CD1c-positive myeloid dendritic cell (primary cell): ENCODE measurements around the gene HOXC5.
A peak's percentile ranks its signal among the peaks of the same experiment; 100 is the strongest.

Experiments
- DNase-seq: peaks from one replicate; pipeline ENCODE4 v3.0.0-alpha.2; 2016; ENCODE audit errors: extremely low spot score

The HOXC5 gene

DNA sequence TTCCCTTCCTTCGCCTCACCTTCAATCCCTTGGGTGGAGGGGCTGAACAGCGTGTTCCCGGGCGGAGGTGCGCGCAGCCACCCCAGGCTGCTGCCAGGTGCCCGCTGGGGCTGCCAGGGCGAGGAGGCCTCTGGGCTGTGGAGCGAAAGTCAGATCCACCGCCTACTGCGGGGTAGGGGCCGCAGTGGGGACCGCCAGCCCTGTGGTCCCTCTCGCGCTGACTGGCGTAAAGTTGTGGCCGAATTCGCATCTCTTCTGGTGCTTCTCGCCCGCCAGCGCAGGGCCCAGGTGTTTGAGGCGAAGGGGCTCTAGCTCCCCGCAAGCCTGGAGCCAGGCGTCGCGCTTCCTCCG, 13.9 kb downstream of the HOXC5 start:
- no peak for DNase-seq

DNA sequence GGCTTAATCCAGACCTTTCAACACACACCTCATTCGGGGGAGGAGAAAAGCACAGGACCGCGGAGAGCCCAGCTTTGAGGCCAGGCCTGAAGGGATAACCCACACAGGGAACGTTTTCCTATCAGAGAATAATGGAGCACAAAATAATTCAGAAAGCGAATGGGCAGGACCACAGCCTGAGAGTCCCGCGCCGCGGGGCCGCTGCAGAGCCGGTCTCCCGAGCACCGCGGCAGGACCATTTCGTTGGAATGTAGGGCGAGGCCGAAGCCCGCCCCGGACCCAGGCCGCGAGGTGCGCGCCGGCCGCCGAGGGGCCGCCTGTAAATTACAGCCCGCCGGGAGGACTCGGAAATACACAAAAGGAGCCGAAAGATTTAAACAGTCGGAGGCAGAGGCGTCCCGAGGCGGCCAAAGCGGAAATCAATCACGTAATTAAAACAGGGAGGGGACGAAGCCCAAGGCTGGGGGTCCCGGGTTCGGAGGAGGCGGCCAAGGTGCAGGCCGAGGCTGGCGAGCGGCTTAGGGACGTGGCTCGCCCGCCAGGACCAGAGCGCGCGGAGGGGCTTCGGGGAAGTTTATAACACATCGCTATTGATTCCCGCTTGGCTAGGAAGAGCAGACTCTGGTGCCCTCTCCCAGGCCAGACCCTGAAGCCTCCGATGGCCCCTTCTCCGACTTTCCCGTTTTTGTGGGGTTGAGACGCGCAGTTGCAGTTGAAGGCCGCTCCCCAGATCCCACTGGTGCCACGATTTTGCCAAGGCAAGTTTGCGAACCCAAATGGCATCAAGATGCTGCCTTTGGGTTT, 14.5 kb downstream of the HOXC5 start:
- no peak for DNase-seq

DNA sequence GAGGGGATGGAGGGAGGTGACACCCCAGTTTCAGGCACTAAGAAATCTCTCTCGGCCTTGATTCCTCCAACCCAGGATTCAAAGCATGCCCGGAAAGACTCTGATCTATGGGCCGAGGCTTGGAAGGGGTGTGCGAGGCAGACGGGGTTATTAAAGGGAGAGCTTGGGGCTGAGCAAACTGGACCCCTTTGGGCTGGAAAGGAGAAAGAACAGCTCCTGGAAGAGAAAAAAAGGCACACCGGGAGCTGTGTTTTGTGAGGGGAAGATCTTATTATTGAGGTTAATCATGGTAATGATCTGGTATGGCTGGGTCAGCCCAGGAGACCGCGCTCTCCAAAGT, 15.1 kb downstream of the HOXC5 start:
- no peak for DNase-seq

DNA sequence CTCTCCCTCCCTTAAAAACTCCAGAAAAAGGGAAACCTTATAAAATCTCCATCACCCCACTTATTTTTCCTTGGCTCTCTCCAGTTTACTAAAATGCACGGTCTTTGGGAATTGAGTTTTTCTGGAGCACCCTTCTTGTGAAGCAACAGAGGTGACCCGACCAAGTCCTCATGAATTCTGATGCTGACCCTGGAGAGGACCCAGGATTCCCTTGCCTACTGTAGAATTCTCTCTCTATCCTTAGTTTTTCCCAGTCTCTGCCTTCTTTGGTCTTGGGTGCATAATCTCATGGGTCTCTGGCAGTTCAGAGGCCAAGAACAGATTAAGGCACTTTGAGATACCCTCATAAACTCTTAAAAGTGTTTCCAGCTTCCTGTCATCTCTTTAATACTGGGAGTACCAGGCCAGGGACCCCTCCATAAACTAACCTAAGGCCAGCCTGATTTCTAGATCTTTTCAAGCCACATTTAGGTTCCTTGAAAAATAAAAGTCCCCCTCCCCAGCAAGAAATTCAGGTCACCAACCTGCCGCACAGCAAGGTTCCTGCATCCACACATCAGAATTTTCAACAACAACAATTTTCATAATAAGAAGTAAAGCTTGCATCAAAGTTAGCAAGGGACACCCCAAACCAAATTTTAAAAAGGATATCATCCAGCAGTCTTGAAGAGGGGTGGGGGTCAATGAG, 15.7 kb downstream of the HOXC5 start:
- DNase-seq: no peak

DNA sequence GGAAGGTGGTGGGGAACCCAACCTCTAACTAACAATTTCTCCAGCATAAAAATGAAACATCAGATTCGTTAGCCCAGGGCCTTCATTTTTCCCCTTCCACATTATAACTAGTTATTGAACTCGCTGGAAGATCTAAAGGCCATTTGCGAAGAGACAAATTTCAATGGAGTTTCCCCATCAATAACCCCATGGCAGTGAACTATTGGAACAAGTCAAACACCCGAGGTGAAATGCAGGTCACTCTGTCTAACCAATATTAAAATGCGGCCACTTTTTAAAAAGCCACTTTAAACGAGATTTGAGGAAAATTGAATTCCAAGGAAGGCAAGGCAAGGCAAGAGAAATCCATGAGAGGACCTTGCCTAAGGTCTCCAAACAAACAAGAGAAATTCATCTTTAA, 16.3 kb downstream of the HOXC5 start:
- no peak for DNase-seq

DNA sequence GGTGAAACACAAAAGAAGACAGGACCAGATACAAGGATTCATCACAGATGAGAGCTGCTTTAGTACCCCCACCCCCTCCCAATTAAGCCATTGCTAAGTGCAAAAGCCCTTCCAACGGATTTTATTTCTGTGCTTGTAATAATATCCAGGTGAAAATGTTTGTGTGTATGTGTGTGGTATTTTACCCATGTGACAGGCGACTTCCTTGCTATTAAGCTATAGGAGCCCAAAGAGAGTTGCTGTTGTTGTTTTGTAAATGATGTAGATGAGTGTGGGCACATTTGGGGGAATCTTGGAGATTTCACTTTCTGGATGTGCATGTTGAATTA, 17.6 kb downstream of the HOXC5 start:
- DNase-seq: no peak

DNA sequence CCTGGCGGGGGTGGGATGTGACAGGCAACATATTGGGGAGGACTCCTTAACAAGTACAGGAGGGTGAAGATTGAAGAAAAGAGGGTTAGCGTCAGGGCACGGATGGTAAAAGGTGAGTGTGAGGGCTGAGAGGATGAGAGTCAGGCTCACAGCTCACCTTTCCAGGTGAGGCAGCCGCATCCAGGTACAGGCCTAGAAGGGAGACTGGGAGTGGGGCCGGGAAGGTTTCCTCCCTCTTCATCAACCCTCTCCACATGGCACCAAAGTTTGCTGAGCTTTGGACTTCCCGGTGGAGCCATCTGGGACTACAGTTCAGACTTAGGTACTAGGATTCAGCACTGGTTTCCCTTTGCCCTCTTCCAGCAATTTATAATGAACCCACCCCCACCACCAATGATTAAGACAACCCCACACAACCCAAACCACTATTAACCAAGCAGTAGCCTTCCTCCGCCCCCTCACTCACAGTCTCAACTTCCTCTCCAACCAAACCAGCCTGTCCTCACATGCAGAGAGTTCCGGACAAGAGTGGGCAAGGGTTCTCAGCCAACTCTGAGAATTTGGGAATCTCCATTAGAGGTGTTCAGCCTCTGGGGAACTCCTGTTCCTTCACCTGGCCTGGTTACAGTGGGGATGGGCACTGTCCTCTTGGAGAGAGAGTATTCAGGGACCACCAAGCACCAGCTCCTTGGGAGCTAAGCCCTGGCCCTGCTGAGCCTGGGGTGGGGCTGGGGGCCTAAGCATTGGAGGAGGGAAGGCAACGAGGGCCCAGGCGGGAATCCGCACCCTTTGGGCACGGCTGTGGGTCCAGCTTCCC, 18.4 kb downstream of the HOXC5 start:
- peak; percentile 40 for DNase-seq

DNA sequence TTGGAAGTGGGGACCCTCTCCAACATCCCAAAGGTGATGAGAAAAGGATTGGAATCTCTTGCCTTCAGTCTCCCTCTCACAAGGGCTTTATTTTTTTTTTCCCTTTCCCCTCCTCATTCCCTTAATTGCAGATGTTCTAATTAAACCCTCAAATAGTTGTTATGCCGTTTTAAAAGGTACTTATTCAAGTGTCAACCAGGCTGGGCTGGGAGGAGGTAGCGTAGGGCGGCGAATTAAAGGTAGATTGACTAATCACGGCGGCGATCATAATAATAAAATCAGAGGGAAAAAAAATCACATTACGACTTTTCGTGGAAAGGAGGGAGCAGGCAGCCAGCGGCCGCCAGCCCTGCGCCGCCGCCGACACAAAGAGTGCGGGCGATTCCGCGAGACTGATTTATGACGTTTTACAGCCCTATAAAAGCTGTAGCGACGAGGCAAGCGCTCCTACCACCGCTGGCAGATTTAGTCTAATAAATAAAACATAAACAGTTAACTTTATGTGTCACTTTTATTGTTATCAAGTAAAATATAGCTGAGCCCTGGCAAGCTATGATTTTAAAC, 19.1 kb downstream of the HOXC5 start:
- no peak for DNase-seq

DNA sequence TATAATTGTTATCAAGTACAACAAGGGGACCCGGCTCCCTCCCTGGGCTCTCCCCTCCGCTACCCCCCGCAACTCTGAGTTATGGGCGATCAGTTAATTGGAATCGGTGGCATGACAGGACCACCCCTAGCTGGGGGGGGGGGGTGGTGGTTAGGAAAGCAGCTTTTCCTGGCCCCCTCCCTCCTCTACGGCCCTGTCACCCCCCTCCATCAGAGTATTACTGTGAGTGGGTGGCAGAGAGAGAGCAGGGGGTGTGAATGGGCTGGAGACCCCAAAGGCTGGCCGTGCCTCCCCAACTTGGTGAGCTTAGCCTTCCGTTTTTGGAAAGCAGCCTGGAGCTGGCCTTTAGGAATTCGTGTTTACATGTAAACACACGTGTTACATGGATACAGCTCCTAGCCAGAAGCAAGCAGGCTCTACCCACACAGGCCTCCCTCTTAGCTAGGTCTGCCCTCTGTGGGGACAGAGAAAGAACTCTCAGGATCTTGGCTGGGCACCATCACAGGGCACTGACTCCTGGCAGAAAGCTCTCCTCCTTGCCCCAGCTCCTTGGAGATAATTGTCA, 19.7 kb downstream of the HOXC5 start:
- DNase-seq: no peak

DNA sequence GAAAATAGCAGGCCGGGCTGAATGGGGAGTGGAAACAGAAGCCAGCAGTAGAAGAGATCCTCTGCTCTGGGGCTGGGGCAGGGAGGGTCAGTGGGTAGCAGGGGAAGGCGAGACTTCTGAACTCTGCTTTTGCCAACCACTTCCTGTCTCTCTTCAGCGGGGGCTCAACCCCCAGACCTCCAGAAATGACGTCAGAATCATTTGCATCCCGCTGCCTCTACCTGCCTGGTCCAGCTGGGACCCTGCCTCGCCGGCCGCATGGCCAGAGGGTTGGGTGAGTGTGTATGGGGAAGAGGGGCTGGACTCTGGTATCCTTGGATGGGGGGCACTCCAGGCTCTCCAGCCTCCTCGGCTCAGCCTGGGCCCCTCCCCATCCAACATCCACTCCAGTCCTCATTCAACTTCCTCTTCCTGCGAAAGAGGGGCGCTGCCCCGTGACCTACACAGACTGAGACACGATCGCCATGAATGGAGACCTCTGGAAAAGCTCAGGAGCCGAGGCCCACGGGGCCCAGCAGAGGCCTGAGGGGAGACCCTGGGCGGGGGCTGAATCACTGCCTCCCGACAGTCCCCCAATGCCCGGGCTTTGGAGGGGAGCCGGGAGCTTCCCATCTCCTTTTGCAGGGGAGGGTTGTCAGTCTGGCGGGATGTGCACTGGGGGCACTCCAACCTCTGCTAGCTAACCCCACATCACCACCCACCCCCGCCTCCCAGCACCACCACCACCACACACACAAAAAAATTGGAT, 20.3 kb downstream of the HOXC5 start:
- DNase-seq: no peak

DNA sequence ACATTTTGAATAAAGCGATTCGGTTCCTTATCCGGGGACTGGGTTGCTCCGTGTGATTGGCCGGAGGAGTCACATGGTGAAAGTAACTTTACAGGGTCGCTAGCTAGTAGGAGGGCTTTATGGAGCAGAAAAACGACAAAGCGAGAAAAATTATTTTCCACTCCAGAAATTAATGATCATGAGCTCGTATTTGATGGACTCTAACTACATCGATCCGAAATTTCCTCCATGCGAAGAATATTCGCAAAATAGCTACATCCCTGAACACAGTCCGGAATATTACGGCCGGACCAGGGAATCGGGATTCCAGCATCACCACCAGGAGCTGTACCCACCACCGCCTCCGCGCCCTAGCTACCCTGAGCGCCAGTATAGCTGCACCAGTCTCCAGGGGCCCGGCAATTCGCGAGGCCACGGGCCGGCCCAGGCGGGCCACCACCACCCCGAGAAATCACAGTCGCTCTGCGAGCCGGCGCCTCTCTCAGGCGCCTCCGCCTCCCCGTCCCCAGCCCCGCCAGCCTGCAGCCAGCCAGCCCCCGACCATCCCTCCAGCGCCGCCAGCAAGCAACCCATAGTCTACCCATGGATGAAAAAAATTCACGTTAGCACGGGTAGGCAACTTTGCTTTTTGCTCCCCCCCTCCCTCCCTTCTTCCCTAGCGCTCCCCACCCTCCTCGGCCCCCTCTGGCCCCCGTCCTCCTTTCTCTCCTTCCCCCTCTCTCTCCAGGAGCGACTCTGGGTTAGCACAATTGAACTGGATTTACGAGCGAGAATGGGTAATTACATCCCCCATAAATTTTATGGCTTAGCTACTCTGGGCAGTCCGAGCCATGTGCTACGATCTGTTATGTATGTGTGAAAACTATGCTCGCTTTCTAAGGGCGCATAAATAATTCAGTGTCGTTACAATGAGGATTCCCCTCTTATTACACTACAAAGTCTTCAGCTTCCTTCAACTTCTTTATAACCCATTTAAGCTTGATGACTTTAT, 21.2 kb downstream of the HOXC5 start, which contains the start of gene HOXC4:
Gene HOXC4, plus strand, starts transcription at position 85 of the 991 bp plus-strand sequence. Its CDS starts 88 bp downstream, at position 173.
- no peak for DNase-seq

DNA sequence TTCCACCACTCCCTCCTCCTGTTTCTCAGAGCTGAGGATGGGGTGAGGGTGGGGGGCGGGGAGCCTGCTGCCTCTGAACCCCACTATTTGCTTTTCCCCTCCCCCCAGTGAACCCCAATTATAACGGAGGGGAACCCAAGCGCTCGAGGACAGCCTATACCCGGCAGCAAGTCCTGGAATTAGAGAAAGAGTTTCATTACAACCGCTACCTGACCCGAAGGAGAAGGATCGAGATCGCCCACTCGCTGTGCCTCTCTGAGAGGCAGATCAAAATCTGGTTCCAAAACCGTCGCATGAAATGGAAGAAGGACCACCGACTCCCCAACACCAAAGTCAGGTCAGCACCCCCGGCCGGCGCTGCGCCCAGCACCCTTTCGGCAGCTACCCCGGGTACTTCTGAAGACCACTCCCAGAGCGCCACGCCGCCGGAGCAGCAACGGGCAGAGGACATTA, 21.9 kb downstream of the HOXC5 start:
- no peak for DNase-seq

DNA sequence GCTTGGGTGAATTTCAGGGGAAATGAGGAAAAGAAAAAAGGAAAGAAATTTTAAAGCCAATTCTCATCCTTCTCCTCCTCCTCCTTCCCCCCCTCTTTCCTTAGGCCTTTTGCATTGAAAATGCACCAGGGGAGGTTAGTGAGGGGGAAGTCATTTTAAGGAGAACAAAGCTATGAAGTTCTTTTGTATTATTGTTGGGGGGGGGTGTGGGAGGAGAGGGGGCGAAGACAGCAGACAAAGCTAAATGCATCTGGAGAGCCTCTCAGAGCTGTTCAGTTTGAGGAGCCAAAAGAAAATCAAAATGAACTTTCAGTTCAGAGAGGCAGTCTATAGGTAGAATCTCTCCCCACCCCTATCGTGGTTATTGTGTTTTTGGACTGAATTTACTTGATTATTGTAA, 22.7 kb downstream of the HOXC5 start:
- no peak for DNase-seq

DNA sequence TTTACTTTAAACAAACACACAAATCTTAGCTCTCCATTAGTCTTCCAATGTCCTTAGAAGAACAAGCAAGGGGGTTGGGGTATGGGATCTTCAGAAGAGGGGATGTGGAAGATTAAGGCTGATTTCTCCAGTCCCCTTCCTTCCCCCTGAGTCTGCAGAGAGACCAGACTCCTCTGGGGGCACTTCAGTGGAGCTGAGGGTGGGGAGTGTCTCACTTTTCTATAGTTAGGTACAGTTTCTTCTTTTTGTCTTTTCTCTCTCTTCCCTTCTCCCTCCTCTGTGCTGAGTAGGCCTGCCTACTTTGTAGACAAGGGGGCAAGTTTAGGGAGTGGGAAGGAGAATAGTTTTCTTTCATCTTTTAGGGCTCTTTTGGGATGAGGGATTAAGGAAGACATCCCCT, 23.3 kb downstream of the HOXC5 start:
- DNase-seq: no peak

DNA sequence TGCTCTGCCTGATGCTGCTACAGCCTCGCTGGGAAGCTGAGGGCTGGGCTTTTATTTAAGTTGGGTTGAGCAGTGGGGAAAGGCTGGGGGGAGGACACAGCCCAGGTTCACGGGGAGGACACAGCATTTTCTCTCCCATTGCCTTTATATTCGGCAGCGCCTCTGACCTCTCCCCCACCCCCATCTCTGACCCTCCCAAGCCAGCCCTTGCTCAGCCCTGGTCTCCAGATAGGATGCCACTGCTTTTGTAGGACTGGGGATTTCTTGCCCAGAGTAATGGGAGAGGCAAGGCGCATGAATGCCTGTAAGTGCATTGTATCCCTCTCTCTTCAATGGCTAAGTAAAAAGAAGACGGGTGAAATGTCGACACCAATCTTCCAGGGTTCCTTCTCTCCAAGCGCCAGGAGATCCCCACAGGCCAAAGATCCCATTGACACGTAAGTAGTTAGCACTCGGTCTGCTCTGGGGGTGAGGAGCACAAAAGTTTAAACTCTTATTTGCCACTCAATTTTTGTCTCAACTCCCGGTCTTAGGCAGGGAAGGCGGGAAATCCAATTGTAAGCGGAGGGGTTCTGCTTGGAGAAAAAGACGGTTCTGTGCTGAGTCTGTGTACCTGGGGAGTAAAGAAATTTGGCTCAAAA, 25.4 kb downstream of the HOXC5 start:
- DNase-seq: no peak

DNA sequence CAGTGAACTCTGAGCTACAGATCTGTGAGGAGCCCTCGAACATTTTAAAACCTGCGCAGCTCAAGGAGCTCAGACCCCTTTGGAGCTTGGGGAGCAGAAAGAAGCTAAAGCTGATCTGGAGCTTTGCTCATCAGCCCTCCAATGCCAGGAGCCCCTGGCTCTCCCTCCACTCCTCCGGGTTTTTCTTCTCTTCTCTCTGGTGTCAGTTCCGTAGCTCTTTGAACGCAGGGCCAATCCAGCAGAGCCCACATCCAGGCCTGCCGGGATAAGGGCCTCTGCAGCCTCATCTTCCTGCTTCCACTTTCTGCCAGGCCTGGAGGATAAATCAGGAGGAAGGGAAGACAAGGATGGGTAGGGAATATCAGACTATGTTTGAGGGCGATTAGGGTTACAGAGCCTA, 26.8 kb downstream of the HOXC5 start:
- no peak for DNase-seq

DNA sequence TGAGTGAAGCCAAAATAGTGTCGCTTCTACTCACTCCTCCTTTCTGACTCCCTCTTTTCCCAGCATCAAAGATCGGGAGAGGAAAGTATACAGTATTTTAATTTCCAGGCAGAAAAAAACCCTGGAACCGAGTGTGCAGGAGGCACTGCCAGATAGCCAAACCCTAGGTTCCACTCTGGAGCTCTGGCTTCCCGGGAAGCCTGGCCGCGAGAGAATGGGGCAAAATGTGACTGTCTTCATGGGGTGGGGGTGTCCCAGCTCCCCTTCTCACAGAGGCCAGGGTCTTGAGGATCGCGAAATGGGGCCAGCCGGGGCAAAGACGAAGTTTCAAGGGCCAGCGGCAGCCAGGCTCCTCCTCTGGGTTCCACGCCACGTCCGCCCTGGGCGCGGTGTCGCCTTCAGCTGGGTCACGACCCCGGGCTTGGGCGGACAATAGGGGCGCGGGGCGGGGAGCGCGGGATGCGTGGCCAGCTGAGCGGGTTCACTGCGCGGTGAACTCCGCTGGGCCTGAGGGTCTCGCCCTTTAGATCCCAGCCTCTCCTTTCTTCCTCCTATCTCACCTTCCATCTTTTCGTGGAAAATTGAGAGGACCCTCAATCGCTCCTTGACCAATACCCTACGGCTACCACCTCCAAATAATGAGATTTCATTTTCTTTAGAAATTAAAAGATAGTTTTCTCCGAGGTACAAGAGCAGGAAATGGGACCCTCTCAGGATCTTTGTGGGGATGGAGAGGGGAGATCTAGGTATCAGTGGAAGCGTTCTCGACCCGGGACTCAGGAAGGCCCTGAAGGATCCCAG, 27.5 kb downstream of the HOXC5 start:
- no peak for DNase-seq

DNA sequence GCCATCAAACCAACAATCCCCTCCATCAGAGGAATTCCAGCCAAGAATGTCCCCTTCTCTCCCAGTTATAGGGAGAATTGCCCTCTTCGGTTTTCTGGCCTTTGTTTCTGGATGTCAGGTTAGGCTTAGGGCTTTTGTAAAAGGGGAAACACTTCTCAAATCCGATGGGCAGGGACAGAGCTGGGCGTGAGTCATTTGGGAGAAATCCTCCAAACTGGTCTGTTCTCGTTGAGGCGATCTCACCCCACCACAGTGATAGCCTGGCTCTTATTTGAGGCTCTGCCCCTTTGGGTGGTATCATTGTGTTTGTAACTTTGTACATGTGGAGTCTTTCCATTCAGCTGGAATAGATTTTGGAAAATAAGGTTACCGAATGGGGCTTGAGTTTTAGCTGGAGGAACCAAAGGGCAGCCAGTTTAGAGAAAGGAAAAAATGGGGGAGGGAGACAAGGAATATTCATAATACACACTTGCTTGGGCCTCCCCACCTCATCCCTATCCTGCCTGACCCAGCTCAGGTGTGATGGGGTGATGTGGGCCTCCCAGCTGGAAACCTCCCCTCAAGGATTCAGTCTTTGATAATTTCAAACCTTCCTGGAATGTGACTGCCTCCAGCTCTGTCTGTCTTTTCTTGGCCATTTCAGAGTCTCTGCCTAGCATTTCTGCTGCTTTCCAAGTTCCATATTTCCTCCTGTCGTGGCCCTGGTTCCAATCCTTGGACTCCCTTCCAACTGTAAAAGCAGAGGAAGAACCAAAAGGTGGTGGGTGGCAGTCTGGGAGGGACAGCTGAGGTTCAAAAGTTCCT, 28.3 kb downstream of the HOXC5 start:
- DNase-seq: no peak
